ENCODE measurements around the gene CLSTN1. TPM values are rescaled to one million over a fixed set of nuclear protein-coding genes. Genes with fewer than 3 reads are reported as not detected.

The CLSTN1 gene
- total RNA-seq, 1 experiment from 2014 or later: 106 TPM

DNA sequence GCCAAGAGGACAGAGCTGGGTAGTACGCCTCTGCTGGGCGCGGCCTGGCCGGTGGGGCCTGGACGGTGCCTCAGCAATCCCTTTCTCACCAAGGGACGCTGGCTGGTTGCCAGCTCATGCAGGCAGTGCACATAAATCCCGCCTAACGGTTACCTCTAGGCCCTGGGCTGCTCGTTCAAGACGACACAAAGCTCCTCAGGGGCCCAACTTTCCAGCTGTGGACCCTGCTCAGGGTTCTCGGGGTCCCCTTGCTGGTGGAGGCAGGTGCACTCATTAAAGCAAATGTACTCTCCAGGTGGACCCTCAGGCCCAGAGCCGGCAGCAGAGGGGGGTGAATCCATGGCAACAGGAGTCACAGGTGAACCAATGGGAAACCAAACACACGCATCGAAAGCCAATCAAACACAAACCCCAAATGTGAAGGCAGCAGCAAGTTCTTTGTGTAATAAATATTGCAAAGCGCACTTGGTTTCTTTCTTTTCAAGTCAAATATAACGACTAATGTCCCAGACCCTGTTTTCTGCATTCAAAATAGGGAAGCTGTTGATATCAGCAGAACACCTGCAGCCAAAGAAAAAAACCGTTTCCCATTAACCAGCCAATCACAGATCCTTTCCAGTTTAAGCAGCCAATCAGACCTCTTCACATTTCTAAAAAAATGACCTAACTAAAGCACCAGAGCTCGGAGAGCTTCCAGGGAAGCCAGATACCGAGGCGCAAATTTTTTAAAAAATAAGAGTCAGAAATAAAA, 26.1 kb upstream of the CLSTN1 start:
- Mint-ChIP-seq H3K27ac (ENCODE audit: low read depth, unreplicated experiment) (no peak overlapping the region), H3K27me3 (ENCODE audit: insufficient read depth, unreplicated experiment) (no peaks in the 10 kb centered on the region), H3K4me1 (ENCODE audit: insufficient read depth, unreplicated experiment) (peaks cover 4% of the 10 kb centered on the region), H3K36me3 (ENCODE audit: insufficient read depth, unreplicated experiment) (peaks cover 4% of the 10 kb centered on the region), H3K4me3 (ENCODE audit: unreplicated experiment) (no peak overlapping the region), H3K9me3 (ENCODE audit: unreplicated experiment) (no peaks in the 10 kb centered on the region)
- BruUV-seq (replicated peaks): TSS peak; percentile 57
- DNase-seq (ENCODE audit: unreplicated experiment): no peak
- intact Hi-C loops (cut with micrococcal nuclease): no loop called here
- ChIA-PET CTCF (interaction anchor here (0.7 to 1.3 kb wide), 2 partner anchors 13 to 65 kb away, joined by 3 to 4 read pairs; no protein-coding TSS in a partner anchor), POLR2A (interaction anchor here (0.6 to 0.7 kb wide), 2 partner anchors 27 to 109 kb away, joined by 4 to 5 read pairs; no protein-coding TSS in a partner anchor)
- TF ChIP-seq, protein P1, sequence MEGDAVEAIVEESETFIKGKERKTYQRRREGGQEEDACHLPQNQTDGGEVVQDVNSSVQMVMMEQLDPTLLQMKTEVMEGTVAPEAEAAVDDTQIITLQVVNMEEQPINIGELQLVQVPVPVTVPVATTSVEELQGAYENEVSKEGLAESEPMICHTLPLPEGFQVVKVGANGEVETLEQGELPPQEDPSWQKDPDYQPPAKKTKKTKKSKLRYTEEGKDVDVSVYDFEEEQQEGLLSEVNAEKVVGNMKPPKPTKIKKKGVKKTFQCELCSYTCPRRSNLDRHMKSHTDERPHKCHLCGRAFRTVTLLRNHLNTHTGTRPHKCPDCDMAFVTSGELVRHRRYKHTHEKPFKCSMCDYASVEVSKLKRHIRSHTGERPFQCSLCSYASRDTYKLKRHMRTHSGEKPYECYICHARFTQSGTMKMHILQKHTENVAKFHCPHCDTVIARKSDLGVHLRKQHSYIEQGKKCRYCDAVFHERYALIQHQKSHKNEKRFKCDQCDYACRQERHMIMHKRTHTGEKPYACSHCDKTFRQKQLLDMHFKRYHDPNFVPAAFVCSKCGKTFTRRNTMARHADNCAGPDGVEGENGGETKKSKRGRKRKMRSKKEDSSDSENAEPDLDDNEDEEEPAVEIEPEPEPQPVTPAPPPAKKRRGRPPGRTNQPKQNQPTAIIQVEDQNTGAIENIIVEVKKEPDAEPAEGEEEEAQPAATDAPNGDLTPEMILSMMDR (IDR thresholded peaks at IDR 0.05; ENCODE audit: unreplicated experiment): no peak

DNA sequence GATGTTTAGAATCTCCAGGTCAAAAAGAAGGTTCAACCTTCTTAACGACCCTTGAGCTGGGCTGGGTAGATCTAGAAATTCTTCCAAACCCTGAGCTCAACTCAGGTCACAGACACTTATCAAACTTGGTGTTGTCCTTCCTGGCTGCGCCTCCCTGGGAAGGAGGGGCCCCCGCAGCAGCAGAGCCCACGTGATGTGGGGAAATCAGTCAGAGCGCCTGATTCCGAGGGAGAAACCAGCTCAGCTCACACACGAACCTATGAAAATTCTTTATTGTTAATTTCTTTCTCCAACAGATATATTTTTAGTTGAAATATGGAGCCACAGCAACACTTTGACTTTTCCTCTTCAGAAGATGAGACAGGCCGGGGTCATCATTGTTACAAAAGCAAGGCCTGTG, 24.3 kb upstream of the CLSTN1 start:
- no peaks in the 10 kb centered on the region for H3K27me3 Mint-ChIP-seq (ENCODE audit: insufficient read depth, unreplicated experiment)
- H3K4me1 Mint-ChIP-seq (ENCODE audit: insufficient read depth, unreplicated experiment): peaks cover 4% of the 10 kb centered on the region
- TF ChIP-seq, protein P1 (IDR thresholded peaks at IDR 0.05; ENCODE audit: unreplicated experiment): no peak
- intact Hi-C loops (cut with micrococcal nuclease): no loop called here
- no peaks in the 10 kb centered on the region for H3K36me3 Mint-ChIP-seq (ENCODE audit: insufficient read depth, unreplicated experiment)
- DNase-seq (ENCODE audit: unreplicated experiment): no peak
- H3K27ac Mint-ChIP-seq (ENCODE audit: low read depth, unreplicated experiment): no peak overlapping the region
- BruUV-seq (replicated peaks): no TSS peak
- H3K4me3 Mint-ChIP-seq (ENCODE audit: unreplicated experiment): no peak overlapping the region
- POLR2A ChIA-PET: no interaction called here
- no peaks in the 10 kb centered on the region for H3K9me3 Mint-ChIP-seq (ENCODE audit: unreplicated experiment)
- CTCF ChIA-PET: interaction anchor here (0.6 to 1.0 kb wide), 5 partner anchors 20 to 64 kb away, joined by 3 to 8 read pairs (median 3); no protein-coding TSS in a partner anchor

DNA sequence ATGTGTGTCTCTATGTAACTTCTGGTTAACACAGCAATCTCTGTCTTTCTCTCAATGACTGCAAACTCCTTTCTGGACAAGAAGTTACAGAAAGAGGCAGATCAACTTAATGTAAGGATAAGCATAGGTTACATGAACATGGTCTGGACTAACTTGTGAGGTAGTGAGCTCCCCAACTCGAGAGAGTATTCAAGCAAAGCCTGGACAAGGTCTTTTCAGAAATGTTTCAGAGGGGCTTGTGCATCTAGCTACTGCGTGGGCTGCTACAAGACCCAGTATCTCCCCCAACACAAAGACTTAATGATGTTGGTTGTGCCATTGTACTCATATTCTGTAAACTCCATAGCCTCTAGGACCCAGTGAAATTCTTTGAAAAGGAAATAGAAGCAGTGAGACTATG, 23.5 kb upstream of the CLSTN1 start:
- TF ChIP-seq, protein P1 (IDR thresholded peaks at IDR 0.05; ENCODE audit: unreplicated experiment): no peak
- Mint-ChIP-seq H3K9me3 (ENCODE audit: unreplicated experiment) (no peaks in the 10 kb centered on the region), H3K4me3 (ENCODE audit: unreplicated experiment) (no peak overlapping the region), H3K27me3 (ENCODE audit: insufficient read depth, unreplicated experiment) (no peaks in the 10 kb centered on the region), H3K36me3 (ENCODE audit: insufficient read depth, unreplicated experiment) (no peaks in the 10 kb centered on the region), H3K27ac (ENCODE audit: low read depth, unreplicated experiment) (no peak overlapping the region), H3K4me1 (ENCODE audit: insufficient read depth, unreplicated experiment) (peaks cover 5% of the 10 kb centered on the region)
- ChIA-PET POLR2A (interaction anchor here (0.9 to 1.1 kb wide), 2 partner anchors 11 to 63 kb away, joined by 5 to 7 read pairs; no protein-coding TSS in a partner anchor), CTCF (interaction anchor here (0.7 to 1.0 kb wide), 4 partner anchors 21 to 63 kb away, joined by 3 to 8 read pairs (median 3); no protein-coding TSS in a partner anchor)
- DNase-seq (ENCODE audit: unreplicated experiment): no peak
- BruUV-seq (replicated peaks): no TSS peak
- intact Hi-C loops (cut with micrococcal nuclease): no loop called here

DNA sequence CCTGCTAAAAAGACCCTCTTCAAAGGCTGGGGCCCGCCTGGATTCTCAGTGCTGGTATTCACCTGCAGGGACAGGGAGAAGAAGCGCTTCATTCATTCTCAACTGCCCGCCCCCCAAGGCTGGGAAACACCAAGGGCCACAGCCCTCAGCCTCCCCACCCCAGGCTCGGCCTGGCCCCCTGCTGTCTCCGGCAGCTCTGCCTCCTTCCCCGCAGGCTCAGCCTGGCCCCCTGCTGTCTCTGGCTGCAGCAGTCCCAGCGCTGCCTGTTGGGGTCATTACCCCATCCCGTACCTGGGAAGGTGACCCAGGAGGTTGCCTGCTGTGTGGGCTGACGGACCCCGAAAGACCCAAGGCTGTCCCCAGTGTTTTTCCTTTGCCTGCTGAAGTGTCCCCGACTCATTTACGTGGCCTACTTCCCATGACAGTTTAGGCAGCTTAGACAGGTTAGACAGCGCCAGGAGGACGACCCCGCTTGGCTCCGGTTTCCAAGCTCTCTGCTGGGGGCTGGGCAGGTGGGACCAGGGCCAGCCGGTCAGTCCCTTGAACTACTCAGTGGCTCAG, 22.9 kb upstream of the CLSTN1 start:
- ChIA-PET CTCF (interaction anchor here (0.9 kb wide), 1 partner anchor 21 kb away, joined by 3 read pairs; no protein-coding TSS in a partner anchor), POLR2A (interaction anchor here (0.7 to 1.1 kb wide), 3 partner anchors 10 to 62 kb away, joined by 3 to 7 read pairs (median 5); no protein-coding TSS in a partner anchor)
- H3K4me3 Mint-ChIP-seq (ENCODE audit: unreplicated experiment): no peak overlapping the region
- H3K4me1 Mint-ChIP-seq (ENCODE audit: insufficient read depth, unreplicated experiment): peaks cover 10% of the 10 kb centered on the region
- no TSS peak for BruUV-seq (replicated peaks)
- DNase-seq (ENCODE audit: unreplicated experiment): no peak
- intact Hi-C loops (cut with micrococcal nuclease): no loop called here
- H3K36me3 Mint-ChIP-seq (ENCODE audit: insufficient read depth, unreplicated experiment): no peaks in the 10 kb centered on the region
- H3K27ac Mint-ChIP-seq (ENCODE audit: low read depth, unreplicated experiment): no peak overlapping the region
- no peaks in the 10 kb centered on the region for H3K27me3 Mint-ChIP-seq (ENCODE audit: insufficient read depth, unreplicated experiment)
- TF ChIP-seq, protein P1 (IDR thresholded peaks at IDR 0.05; ENCODE audit: unreplicated experiment): no peak
- no peaks in the 10 kb centered on the region for H3K9me3 Mint-ChIP-seq (ENCODE audit: unreplicated experiment)

Measured in MCF 10A (cell line).